Measurements from ENCODE around the gene MAP4K2. TPM values are rescaled to one million over a fixed set of nuclear protein-coding genes. Genes with fewer than 3 reads are reported as not detected.

The MAP4K2 gene
- total RNA-seq, 4 donors from 2014 or later, result 35.5 to 77.8 (median 37.5) TPM

DNA sequence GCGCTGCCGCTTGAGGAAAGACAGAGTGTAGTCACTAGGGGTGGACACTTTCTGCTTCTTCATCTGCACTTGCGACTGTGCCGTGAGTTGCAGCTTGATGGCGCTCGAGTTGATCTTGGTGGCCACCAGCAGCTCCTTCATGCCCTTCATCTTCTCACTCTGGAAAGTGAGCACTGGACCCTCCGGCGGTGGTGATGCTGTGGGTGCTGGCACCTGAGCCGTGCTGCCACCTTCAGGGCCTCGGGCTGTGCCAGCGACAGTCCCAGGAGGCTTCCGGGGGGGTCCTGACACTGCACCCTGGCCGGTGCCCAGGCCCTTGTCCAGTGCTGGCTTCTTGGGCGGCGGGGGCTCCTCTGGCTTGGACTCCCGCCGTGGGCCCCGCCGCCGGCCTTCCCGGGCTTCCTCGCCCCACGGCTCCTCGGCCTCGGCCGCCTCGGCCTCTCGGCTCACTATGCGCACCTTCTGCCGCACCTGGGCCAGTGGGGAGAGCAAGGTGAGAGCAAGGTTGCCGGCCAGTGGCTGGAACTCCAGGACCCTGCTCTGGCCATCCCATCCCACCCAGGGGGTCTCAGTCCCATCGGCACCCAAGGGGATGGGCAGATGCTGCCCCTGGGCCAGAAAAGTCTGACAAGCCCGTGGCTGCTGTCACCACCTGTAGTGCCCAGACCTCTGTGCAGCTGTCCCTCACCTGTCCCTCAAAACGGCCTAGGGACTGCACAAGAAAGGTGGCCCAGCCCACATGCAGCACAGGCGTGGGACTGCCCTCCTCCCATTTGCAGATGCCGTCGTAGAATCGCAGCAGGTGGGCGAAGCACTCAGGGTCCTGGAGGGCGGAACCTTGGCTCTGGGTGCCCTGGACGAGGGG lies 1.6 kb upstream of the MAP4K2 start:
- H3K36me3 ChIP-seq, result peaks cover 10 to 17% of the 10 kb centered on the region in 2 donors

GRCh38 chr11:64803846-64804345 lies 882 bp upstream of the MAP4K2 start:
- WGBS, 2 donors, result 37 to 43% methylated on average over 13 to 15 of the region's 15 CpGs
- peaks cover 6 to 21% of the 10 kb centered on the region in 2 donors for H3K4me1 ChIP-seq
- H3K27ac ChIP-seq, result peak overlapping the region; percentile 67 to 90 (median 79)
- peak in 1 of 2 donors; percentile 41 for DNase-seq
- intact Hi-C loops (cut with DNase I), result no loop called here
- TF ChIP-seq, protein P1, sequence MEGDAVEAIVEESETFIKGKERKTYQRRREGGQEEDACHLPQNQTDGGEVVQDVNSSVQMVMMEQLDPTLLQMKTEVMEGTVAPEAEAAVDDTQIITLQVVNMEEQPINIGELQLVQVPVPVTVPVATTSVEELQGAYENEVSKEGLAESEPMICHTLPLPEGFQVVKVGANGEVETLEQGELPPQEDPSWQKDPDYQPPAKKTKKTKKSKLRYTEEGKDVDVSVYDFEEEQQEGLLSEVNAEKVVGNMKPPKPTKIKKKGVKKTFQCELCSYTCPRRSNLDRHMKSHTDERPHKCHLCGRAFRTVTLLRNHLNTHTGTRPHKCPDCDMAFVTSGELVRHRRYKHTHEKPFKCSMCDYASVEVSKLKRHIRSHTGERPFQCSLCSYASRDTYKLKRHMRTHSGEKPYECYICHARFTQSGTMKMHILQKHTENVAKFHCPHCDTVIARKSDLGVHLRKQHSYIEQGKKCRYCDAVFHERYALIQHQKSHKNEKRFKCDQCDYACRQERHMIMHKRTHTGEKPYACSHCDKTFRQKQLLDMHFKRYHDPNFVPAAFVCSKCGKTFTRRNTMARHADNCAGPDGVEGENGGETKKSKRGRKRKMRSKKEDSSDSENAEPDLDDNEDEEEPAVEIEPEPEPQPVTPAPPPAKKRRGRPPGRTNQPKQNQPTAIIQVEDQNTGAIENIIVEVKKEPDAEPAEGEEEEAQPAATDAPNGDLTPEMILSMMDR (IDR thresholded peaks at IDR 0.05), result no peak
- no peak for TF ChIP-seq POLR2A (IDR thresholded peaks at IDR 0.05)
- no peaks in the 10 kb centered on the region for H3K27me3 ChIP-seq
- no peaks in the 10 kb centered on the region for H3K9me3 ChIP-seq
- H3K4me3 ChIP-seq (replicated peaks in 1 of 3), result peak overlapping the region in 2 of 3 donors; percentile 49 to 60
- peaks cover 10 to 17% of the 10 kb centered on the region in 2 donors for H3K36me3 ChIP-seq

More for the DNA sequence above, 1.6 kb upstream of the MAP4K2 start:
- peaks cover 13 to 26% of the 10 kb centered on the region in 2 donors for H3K4me1 ChIP-seq
- peak overlapping the region in 1 of 3 donors; percentile 60 for H3K4me3 ChIP-seq (replicated peaks in 1 of 3)
- no peaks in the 10 kb centered on the region for H3K27me3 ChIP-seq
- intact Hi-C loops (cut with DNase I), result no loop called here
- no peak for TF ChIP-seq POLR2A (IDR thresholded peaks at IDR 0.05)
- TF ChIP-seq, protein P1 (IDR thresholded peaks at IDR 0.05), result no peak
- WGBS, 2 donors, result 90 to 95% methylated on average over 22 to 30 of the region's 41 CpGs
- H3K9me3 ChIP-seq, result no peaks in the 10 kb centered on the region
- H3K27ac ChIP-seq, result peak overlapping the region in 2 of 3 donors; percentile 67 to 90
- DNase-seq, result no peak

- TF ChIP-seq, protein P1 (IDR thresholded peaks at IDR 0.05), result no peak
- no peak for TF ChIP-seq POLR2A (IDR thresholded peaks at IDR 0.05)
- Histone ChIP-seq H3K27ac (peak overlapping the region; percentile 57 to 89 (median 80)), H3K27me3 (no peaks in the 10 kb centered on the region), H3K36me3 (peaks cover 10 to 17% of the 10 kb centered on the region in 2 donors), H3K4me3 (replicated peaks in 1 of 3) (peak overlapping the region in 1 of 3 donors; percentile 60), H3K4me1 (peaks cover 6 to 21% of the 10 kb centered on the region in 2 donors), H3K9me3 (no peaks in the 10 kb centered on the region)
- intact Hi-C loops (cut with DNase I), result no loop called here
- DNase-seq, result no peak
- 13 to 55% methylated on average over 7 to 8 of the region's 54 CpGs for WGBS, 2 donors
These were observed 450 bp downstream of the MAP4K2 start for GRCh38 chr11:64802370-64803157.

DNA sequence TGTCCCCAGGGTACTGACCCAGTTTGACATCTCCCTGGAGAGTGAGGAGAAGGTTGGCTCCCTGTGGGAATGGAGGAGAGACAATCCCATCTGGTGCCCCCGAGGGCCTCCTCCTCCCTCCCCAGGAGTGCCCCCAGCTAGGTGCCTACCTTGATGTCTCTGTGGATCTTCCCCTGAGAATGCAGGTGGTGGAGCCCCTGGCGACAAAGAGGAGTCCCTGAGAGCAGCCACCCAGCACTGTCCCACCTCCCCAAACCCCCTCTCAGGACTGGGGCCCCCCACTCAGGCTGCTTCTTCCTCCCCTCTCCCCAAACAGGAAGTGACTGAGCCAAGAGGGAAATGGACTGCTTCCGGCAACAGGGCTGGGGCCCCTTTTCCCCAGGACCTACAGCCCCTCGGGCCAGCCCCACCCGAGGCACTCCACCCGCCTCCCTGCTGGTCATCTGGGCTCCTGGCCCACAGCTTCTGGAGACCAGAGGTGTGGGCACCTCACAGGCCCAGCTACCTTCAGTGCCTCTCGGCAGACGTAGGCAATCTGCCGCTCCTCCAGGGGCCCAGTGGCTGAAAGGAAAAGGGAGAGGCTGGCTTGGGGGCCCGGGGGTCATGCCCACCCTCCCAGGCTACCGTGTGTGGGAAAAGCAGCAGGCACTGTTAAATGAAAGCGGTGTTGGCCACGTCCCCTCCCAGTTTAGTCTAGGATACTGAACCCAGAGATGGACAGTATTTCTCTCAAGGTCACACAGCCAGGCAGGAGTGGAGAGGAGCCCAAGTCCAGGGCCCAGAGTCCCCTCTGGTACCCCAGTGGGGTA lies 1.2 kb downstream of the MAP4K2 start:
- Histone ChIP-seq H3K36me3 (peaks cover 17 to 18% of the 10 kb centered on the region in 2 donors), H3K27me3 (no peaks in the 10 kb centered on the region), H3K4me3 (replicated peaks in 1 of 3) (peak overlapping the region in 1 of 3 donors; percentile 60), H3K9me3 (no peaks in the 10 kb centered on the region), H3K4me1 (peaks cover 6 to 21% of the 10 kb centered on the region in 2 donors), H3K27ac (peak overlapping the region; percentile 57 to 89 (median 80))
- WGBS, 2 donors, result 67 to 68% methylated on average over 3 to 8 of the region's 13 CpGs
- DNase-seq, result no peak
- TF ChIP-seq, protein P1 (IDR thresholded peaks at IDR 0.05), result no peak
- TF ChIP-seq POLR2A (IDR thresholded peaks at IDR 0.05), result no peak
- intact Hi-C loops (cut with DNase I), result no loop called here
